HCT116 (cell line): ENCODE results near the gene RNH1. TPM values are rescaled to one million over a fixed set of nuclear protein-coding genes. Genes with fewer than 3 reads are reported as not detected.
A peak's percentile ranks its signal among the peaks of the same experiment; 100 is the strongest.

Source experiments
- ATAC-seq: fragments of 200-7000 bp; cut with Tn5 transposase; 2 replicates; pipeline ENCODE4 v1.9.1; 2020; ENCODE audit warnings: mild to moderate bottlenecking, moderate library complexity
- BruUV-seq: library from RNA; stranded (reverse); fragments of 400-500 nt; replicated peaks from 2 replicates; lab custom pipeline; 2021; lab: Mats Ljungman, UMichigan
- CTCF ChIA-PET: fragments of 300-600 bp; sonication (Branson Sonifier 250); formaldehyde crosslinking; loops from one replicate; lab custom pipeline; 2021; ENCODE audit warnings: antibody characterized with exemption; lab: Charles Lee
- POLR2A ChIA-PET: fragments of 300-600, 350-600 bp; sonication (Branson Sonifier 250); formaldehyde crosslinking; loops from one replicate; lab custom pipeline; 2021; ENCODE audit warnings: antibody characterized with exemption; lab: Charles Lee
- RAD21 ChIA-PET, 2 experiments: fragments of 300-600 bp; sonication (Branson Sonifier 250); formaldehyde crosslinking; loops; one replicate each; lab custom pipeline; 2023; ENCODE audit warnings: low total read pairs in 2 of 2; ENCODE audit not compliant: uncharacterized antibody in 2 of 2, unreplicated experiment in 2 of 2, low non-redundant PET in 1 of 2; lab: Charles Lee
- DNase-seq: peaks from one replicate; pipeline ENCODE4 v3.0.0-alpha.2; 2010; ENCODE audit warnings: low read depth, low spot score
- H2AFZ ChIP-seq: fragments of 200-600 bp; shearing (Covaris generic), sonication (generic); 2 replicates; pipeline ENCODE4 v1.6.1; 2017; ENCODE audit warnings: low read depth, mixed run types, mixed read lengths, antibody characterized with exemption, low read length; ENCODE audit not compliant: poor library complexity, severe bottlenecking
- H3K27ac ChIP-seq: 2 replicates; pipeline ENCODE4 v1.5.1; 2012; ENCODE audit warnings: low read depth, low read length
- H3K27me3 ChIP-seq: fragments of 200-600 bp; sonication (generic); 2 replicates; pipeline ENCODE4 v1.6.1; 2016; ENCODE audit warnings: mixed run types, low read length, mixed read lengths; ENCODE audit not compliant: insufficient read depth
- H3K36me3 ChIP-seq, 2 experiments: fragments of 200-500 bp in 1 of 2; fragments of 200-600 bp in 1 of 2; sonication (Bioruptor generic) in 1 of 2; sonication (generic) in 1 of 2; 2 replicates each; pipeline versions ENCODE4 v1.5.1 to v1.6.1; 2014 to 2016; ENCODE audit warnings: low read length in 2 of 2, inconsistent platforms in 1 of 2, mixed read lengths in 1 of 2, mixed run types in 1 of 2; ENCODE audit not compliant: insufficient read depth in 2 of 2, control insufficient read depth in 1 of 2
- H3K4me1 ChIP-seq, 2 experiments: fragments of 200-600 bp in 1 of 2; sonication (generic) in 1 of 2; 2 replicates each; pipeline versions ENCODE4 v1.5.1 to v1.6.1; 2012 to 2017; ENCODE audit warnings: low read length in 2 of 2, inconsistent platforms in 1 of 2, mild to moderate bottlenecking in 1 of 2, mixed read lengths in 1 of 2, mixed run types in 1 of 2, moderate library complexity in 1 of 2; ENCODE audit not compliant: insufficient read depth in 2 of 2, control insufficient read depth in 1 of 2
- H3K4me2 ChIP-seq: fragments of 200-600 bp; sonication (generic); 2 replicates; pipeline ENCODE4 v1.6.1; 2017; ENCODE audit warnings: mixed run types, low read length, mixed read lengths
- H3K4me3 ChIP-seq, 2 experiments: fragments of 200-600 bp in 1 of 2; sonication (generic) in 1 of 2; replicated peaks in 1 of 2; 2 replicates each; pipeline ENCODE4 v1.5.1; 2011 to 2016; ENCODE audit warnings: low read length in 2 of 2, control low read depth in 1 of 2, low read depth in 1 of 2, mild to moderate bottlenecking in 1 of 2, mixed read lengths in 1 of 2, mixed run types in 1 of 2
- H3K79me2 ChIP-seq: fragments of 200-600 bp; sonication (generic); 2 replicates; pipeline ENCODE4 v1.6.1; 2017; ENCODE audit warnings: mild to moderate bottlenecking, mixed run types, low read length, moderate library complexity, mixed read lengths; ENCODE audit not compliant: insufficient read depth
- H3K9ac ChIP-seq: fragments of 200-600 bp; sonication (generic); 2 replicates; pipeline ENCODE4 v1.6.1; 2016; ENCODE audit warnings: low read length, mixed read lengths
- H3K9me2 ChIP-seq: fragments of 200-600 bp; sonication (generic), shearing (Covaris generic); 2 replicates; pipeline ENCODE4 v1.6.1; 2017; ENCODE audit warnings: mixed run types, mild to moderate bottlenecking, moderate library complexity; ENCODE audit not compliant: insufficient read depth
- H3K9me3 ChIP-seq, 2 experiments: fragments of 200-500 bp in 1 of 2; fragments of 200-600 bp in 1 of 2; sonication (Bioruptor generic) in 1 of 2; sonication (generic) in 1 of 2; 2 replicates each; pipeline ENCODE4 v1.6.1; 2014 to 2017; ENCODE audit warnings: low read length in 2 of 2, mixed read lengths in 2 of 2, inconsistent platforms in 1 of 2, low read depth in 1 of 2, mild to moderate bottlenecking in 1 of 2, mixed run types in 1 of 2, moderate library complexity in 1 of 2; ENCODE audit not compliant: control insufficient read depth in 1 of 2, insufficient read depth in 1 of 2
- H4K20me1 ChIP-seq: fragments of 200-600 bp; sonication (generic), shearing (Covaris generic); 2 replicates; pipeline ENCODE4 v1.6.1; 2017; ENCODE audit warnings: mixed run types, mild to moderate bottlenecking, moderate library complexity; ENCODE audit not compliant: insufficient read depth
- EGR1 ChIP-seq: IDR thresholded peaks from 2 replicates; pipeline ENCODE4 v1.6.1; 2012; ENCODE audit warnings: low read depth
- POLR2A ChIP-seq: IDR thresholded peaks from 2 replicates; pipeline ENCODE4 v1.7.0; 2011; ENCODE audit warnings: borderline replicate concordance; ENCODE audit not compliant: insufficient read depth, insufficient read length; ENCODE audit errors: extremely low read depth
- POLR2AphosphoS5 ChIP-seq: IDR thresholded peaks from 2 replicates; pipeline ENCODE4 v1.6.1; 2011; ENCODE audit warnings: mild to moderate bottlenecking, low read depth, low read length, moderate library complexity
- ZFX ChIP-seq: fragments of 450-650 bp; IDR thresholded peaks from 2 replicates; pipeline ENCODE4 v1.6.1; 2017
- intact Hi-C: fragments of 100-400 bp; cut with micrococcal nuclease; formaldehyde crosslinking; loops from 2 replicates; pipeline ENCODE4 v1.10.0; 2022
- total RNA-seq: library from RNA; stranded (reverse); gene quantifications from one replicate; pipeline ENCODE4 v1.2.1, GENCODE V29; 2021; ENCODE audit not compliant: unreplicated experiment
- TF ChIP-seq, protein P1 (sequence below), 3 experiments: fragments of 200-600 bp in 1 of 3; sonication (generic) in 1 of 3; IDR thresholded peaks in 2 of 3; conservative IDR thresholded peaks in 1 of 3; 2 replicates each; pipeline ENCODE4 v1.5.1; 2012 to 2017; ENCODE audit warnings: low read depth in 2 of 3, low read length in 2 of 3, antibody characterized with exemption in 1 of 3, borderline replicate concordance in 1 of 3, control low read depth in 1 of 3, mild to moderate bottlenecking in 1 of 3, mixed read lengths in 1 of 3, mixed run types in 1 of 3, moderate library complexity in 1 of 3; ENCODE audit not compliant: insufficient read depth in 1 of 3

Gene RNH1
- total RNA-seq, 1 experiment from 2014 or later, result 120 TPM

DNA sequence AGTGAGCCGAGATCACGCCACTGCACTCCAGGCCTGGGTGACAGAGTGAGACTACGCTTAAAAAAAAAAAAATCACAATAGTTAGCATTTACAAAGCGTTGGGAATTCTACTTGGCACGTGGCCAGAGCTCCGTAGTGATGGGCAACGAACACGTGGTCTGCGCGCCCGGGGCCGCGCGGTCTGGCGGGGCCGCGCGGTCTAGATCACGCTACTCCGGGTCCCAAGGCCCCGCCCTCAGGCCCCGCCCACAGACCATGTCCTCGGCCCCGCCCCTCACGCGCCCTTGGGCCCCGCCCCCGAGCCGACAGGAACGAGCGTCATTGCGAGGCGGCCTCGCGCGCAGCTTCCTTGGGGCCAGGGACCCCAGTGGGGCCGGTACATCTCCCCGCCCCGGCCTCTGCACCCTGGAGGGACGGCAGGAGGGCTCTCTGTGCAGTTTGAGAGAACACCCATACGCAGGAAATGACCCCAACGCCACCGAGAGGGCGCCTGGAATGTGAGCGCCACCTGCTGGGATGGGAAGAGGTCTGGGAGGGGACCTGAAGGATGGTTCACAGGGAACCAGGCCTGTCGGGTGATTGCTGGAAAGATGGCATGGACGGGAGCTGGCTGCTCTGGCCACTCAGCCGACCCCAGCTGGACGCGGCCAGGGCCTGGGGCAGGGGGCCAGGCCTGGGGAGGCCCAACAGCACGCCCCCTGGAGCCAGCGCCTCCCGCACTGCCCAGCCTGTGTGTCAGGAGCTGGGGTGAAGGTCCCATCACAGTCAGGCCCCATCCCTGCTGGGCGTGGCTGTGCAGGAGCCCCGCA lies 58.9 kb downstream of the RNH1 start:
- Histone ChIP-seq H3K36me3 (peaks cover 3 to 8% of the 10 kb centered on the region in 2 experiments; a peak in 2 of 4 replicates), H3K4me1 (peaks cover 25 to 47% of the 10 kb centered on the region in 2 experiments), H3K27me3 (no peaks in the 10 kb centered on the region), H3K4me3 (peak overlapping the region; percentile 82 to 86), H3K9me3 (no peaks in the 10 kb centered on the region), H3K9me2 (no peaks in the 10 kb centered on the region), H4K20me1 (no peaks in the 10 kb centered on the region), H3K79me2 (peaks cover 40% of the 10 kb centered on the region), H3K4me2 (peak overlapping the region; percentile 85), H3K27ac (peak overlapping the region; percentile 98), H3K9ac (peak overlapping the region; percentile 88), H2AFZ (no peak overlapping the region)
- POLR2A ChIA-PET, result interaction anchor here (0.9 to 2.4 kb wide), 5 partner anchors 8 to 241 kb away, joined by 3 to 10 read pairs (median 4); partner anchors contain the start of genes BET1L and RIC8A
- TSS peak; percentile 33 for BruUV-seq
- TF ChIP-seq POLR2AphosphoS5, result peak; percentile 73
- TF ChIP-seq POLR2A, result peak; percentile 6
- no peak for TF ChIP-seq EGR1
- peak; percentile 70; the same call in 1 of the 2 replicates for TF ChIP-seq ZFX
- TF ChIP-seq, protein P1, sequence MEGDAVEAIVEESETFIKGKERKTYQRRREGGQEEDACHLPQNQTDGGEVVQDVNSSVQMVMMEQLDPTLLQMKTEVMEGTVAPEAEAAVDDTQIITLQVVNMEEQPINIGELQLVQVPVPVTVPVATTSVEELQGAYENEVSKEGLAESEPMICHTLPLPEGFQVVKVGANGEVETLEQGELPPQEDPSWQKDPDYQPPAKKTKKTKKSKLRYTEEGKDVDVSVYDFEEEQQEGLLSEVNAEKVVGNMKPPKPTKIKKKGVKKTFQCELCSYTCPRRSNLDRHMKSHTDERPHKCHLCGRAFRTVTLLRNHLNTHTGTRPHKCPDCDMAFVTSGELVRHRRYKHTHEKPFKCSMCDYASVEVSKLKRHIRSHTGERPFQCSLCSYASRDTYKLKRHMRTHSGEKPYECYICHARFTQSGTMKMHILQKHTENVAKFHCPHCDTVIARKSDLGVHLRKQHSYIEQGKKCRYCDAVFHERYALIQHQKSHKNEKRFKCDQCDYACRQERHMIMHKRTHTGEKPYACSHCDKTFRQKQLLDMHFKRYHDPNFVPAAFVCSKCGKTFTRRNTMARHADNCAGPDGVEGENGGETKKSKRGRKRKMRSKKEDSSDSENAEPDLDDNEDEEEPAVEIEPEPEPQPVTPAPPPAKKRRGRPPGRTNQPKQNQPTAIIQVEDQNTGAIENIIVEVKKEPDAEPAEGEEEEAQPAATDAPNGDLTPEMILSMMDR (IDR thresholded peaks at IDR 0.05 in 2 of 3, conservative IDR thresholded peaks at IDR 0.05 in 1 of 3; ENCODE audit: borderline replicate concordance in 1 of 3, insufficient read depth in 1 of 3, low read depth in 2 of 3, low read length in 2 of 3), result peak in 2 of 3 experiments; percentile 86 to 89; a peak in 4 of 6 replicates
- intact Hi-C loops, result loop anchor here (1.0 to 5.0 kb wide), 4 partner anchors 41 to 143 kb away; partner anchors contain the start of genes PKP3 and RNH1
- DNase-seq (peak; percentile 80), ATAC-seq (peak; percentile 70)
- RAD21 ChIA-PET, result interaction anchor here (0.6 to 1.6 kb wide), 3 partner anchors 33 to 41 kb away, joined by 3 to 7 read pairs (median 4); partner anchors contain the start of gene SIGIRR (in 1 of the 2)
- CTCF ChIA-PET, result interaction anchor here (0.6 to 3.0 kb wide), 12 partner anchors 8 to 235 kb away, joined by 3 to 31 read pairs (median 4); partner anchors contain the start of gene PHRF1
